ENCODE measurements around the gene ARRDC3. TPM values are rescaled to one million over a fixed set of nuclear protein-coding genes. Genes with fewer than 3 reads are reported as not detected.

The ARRDC3 gene
- total RNA-seq, 1 experiment from 2014 or later, result 32.0 TPM

- Histone ChIP-seq H3K36me3 (ENCODE audit: low read depth) (peaks cover 17% of the 10 kb centered on the region), H3K4me2 (no peak overlapping the region), H2AFZ (no peak overlapping the region), H3K27ac (no peak overlapping the region), H3K9me3 (ENCODE audit: insufficient read depth, low read depth) (no peaks in the 10 kb centered on the region), H3K4me3 (no peak overlapping the region), H3K27me3 (ENCODE audit: insufficient read depth, low read depth) (no peaks in the 10 kb centered on the region), H4K20me1 (ENCODE audit: insufficient read depth) (0 out of 2 replicates have a peak, but pooled peaks cover 3% of the 10 kb centered on the region), H3K9me2 (ENCODE audit: insufficient read depth) (no peaks in the 10 kb centered on the region), H3K4me1 (replicated peaks; ENCODE audit: insufficient read depth) (no peaks in the 10 kb centered on the region), H3K79me2 (ENCODE audit: low read depth) (peaks cover 6% of the 10 kb centered on the region), H3F3A (ENCODE audit: insufficient read depth, low read depth) (peaks cover 38% of the 10 kb centered on the region)
- ChIA-PET POLR2A (ENCODE audit: unreplicated experiment) (no interaction called here), CTCF (no interaction called here)
- BruUV-seq (replicated peaks), result no TSS peak
- intact Hi-C loops (cut with micrococcal nuclease; ENCODE audit: unreplicated experiment), result no loop called here
- TF ChIP-seq, protein P1, sequence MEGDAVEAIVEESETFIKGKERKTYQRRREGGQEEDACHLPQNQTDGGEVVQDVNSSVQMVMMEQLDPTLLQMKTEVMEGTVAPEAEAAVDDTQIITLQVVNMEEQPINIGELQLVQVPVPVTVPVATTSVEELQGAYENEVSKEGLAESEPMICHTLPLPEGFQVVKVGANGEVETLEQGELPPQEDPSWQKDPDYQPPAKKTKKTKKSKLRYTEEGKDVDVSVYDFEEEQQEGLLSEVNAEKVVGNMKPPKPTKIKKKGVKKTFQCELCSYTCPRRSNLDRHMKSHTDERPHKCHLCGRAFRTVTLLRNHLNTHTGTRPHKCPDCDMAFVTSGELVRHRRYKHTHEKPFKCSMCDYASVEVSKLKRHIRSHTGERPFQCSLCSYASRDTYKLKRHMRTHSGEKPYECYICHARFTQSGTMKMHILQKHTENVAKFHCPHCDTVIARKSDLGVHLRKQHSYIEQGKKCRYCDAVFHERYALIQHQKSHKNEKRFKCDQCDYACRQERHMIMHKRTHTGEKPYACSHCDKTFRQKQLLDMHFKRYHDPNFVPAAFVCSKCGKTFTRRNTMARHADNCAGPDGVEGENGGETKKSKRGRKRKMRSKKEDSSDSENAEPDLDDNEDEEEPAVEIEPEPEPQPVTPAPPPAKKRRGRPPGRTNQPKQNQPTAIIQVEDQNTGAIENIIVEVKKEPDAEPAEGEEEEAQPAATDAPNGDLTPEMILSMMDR (conservative IDR thresholded peaks at IDR 0.05), result no peak
- TF ChIP-seq EZH2 (IDR thresholded peaks at IDR 0.05; ENCODE audit: low read depth), result no peak
- DNase-seq, result no peak
Observed at GRCh38 chr5:91365498-91365897, 17.6 kb downstream of the ARRDC3 start.

- H3K36me3 ChIP-seq (ENCODE audit: low read depth), result no peaks in the 10 kb centered on the region
- no peaks in the 10 kb centered on the region for H4K20me1 ChIP-seq (ENCODE audit: insufficient read depth)
- DNase-seq, result no peak
- ChIA-PET CTCF (no interaction called here), POLR2A (ENCODE audit: unreplicated experiment) (no interaction called here)
- H3K4me2 ChIP-seq, result no peak overlapping the region
- no peaks in the 10 kb centered on the region for H3K9me3 ChIP-seq (ENCODE audit: insufficient read depth, low read depth)
- H3F3A ChIP-seq (ENCODE audit: insufficient read depth, low read depth), result peaks cover 16% of the 10 kb centered on the region
- BruUV-seq (replicated peaks), result no TSS peak
- no peaks in the 10 kb centered on the region for H3K27me3 ChIP-seq (ENCODE audit: insufficient read depth, low read depth)
- no peak for TF ChIP-seq EZH2 (IDR thresholded peaks at IDR 0.05; ENCODE audit: low read depth)
- TF ChIP-seq, protein P1 (conservative IDR thresholded peaks at IDR 0.05), result no peak
- H3K4me1 ChIP-seq (replicated peaks; ENCODE audit: insufficient read depth), result peaks cover 10% of the 10 kb centered on the region
- no peak overlapping the region for H3K27ac ChIP-seq
- no peaks in the 10 kb centered on the region for H3K9me2 ChIP-seq (ENCODE audit: insufficient read depth)
- H2AFZ ChIP-seq, result no peak overlapping the region
- H3K4me3 ChIP-seq, result no peak overlapping the region
- H3K79me2 ChIP-seq (ENCODE audit: low read depth), result no peaks in the 10 kb centered on the region
- intact Hi-C loops (cut with micrococcal nuclease; ENCODE audit: unreplicated experiment), result no loop called here
Observed at GRCh38 chr5:91362935-91363334, 20.2 kb downstream of the ARRDC3 start.

GRCh38 chr5:91361790-91362189 lies 21.3 kb downstream of the ARRDC3 start:
- peaks cover 12% of the 10 kb centered on the region; the same call in 1 of the 2 replicates for H3F3A ChIP-seq (ENCODE audit: insufficient read depth, low read depth)
- H3K4me3 ChIP-seq, result no peak overlapping the region
- no peaks in the 10 kb centered on the region for H3K27me3 ChIP-seq (ENCODE audit: insufficient read depth, low read depth)
- no peaks in the 10 kb centered on the region for H4K20me1 ChIP-seq (ENCODE audit: insufficient read depth)
- no peaks in the 10 kb centered on the region for H3K9me2 ChIP-seq (ENCODE audit: insufficient read depth)
- BruUV-seq (replicated peaks), result no TSS peak
- no peak for DNase-seq
- no peak overlapping the region for H2AFZ ChIP-seq
- H3K79me2 ChIP-seq (ENCODE audit: low read depth), result no peaks in the 10 kb centered on the region
- H3K4me1 ChIP-seq (replicated peaks; ENCODE audit: insufficient read depth), result peaks cover 21% of the 10 kb centered on the region
- H3K9me3 ChIP-seq (ENCODE audit: insufficient read depth, low read depth), result no peaks in the 10 kb centered on the region
- ChIA-PET CTCF (interaction anchor here (0.6 kb wide), 1 partner anchor 499 kb away, joined by 3 read pairs; no protein-coding TSS in a partner anchor), POLR2A (ENCODE audit: unreplicated experiment) (no interaction called here)
- H3K36me3 ChIP-seq (ENCODE audit: low read depth), result no peaks in the 10 kb centered on the region
- TF ChIP-seq, protein P1 (conservative IDR thresholded peaks at IDR 0.05), result no peak
- TF ChIP-seq EZH2 (IDR thresholded peaks at IDR 0.05; ENCODE audit: low read depth), result no peak
- intact Hi-C loops (cut with micrococcal nuclease; ENCODE audit: unreplicated experiment), result no loop called here
- no peak overlapping the region for H3K27ac ChIP-seq
- no peak overlapping the region for H3K4me2 ChIP-seq
